ENCODE data around the gene TMEM200B. TPM values are rescaled to one million over a fixed set of nuclear protein-coding genes. Genes with fewer than 3 reads are reported as not detected.

TMEM200B gene
- total RNA-seq, 1 experiment from 2014 or later: 11.3 TPM

DNA sequence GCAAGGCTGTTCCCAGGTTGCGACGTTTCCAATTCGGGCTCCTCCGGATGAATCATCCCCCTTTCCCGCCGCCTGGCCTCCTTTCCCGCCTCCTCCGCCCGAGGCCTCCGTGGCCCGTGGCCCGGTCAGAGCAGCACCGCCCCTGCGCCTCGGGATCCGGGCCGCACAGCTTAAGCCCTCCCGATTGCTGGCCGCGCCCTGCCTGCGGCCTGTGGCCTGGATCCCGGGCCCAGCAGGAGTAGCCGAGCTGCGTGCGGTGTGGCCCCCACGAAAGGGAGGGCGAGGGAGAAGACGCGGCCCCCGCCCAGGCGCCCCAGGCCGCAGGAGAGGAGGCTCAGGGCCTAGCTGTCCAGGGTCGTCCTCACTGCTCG lies 1.0 kb downstream of the TMEM200B start:
- RAD21 ChIA-PET (ENCODE audit: low non-redundant PET in 1 of 2, low total read pairs in 2 of 2, uncharacterized antibody in 2 of 2, unreplicated experiment in 2 of 2): interaction anchor here in 1 of 2 experiments (0.6 to 1.4 kb wide), 2 partner anchors 70 to 241 kb away, joined by 3 read pairs; no protein-coding TSS in a partner anchor
- Histone ChIP-seq H3K27ac (ENCODE audit: low read depth, low read length) (peak overlapping the region; percentile 93), H3K4me3 (replicated peaks in 1 of 2; ENCODE audit: low read depth in 1 of 2, low read length in 2 of 2) (peak overlapping the region; percentile 79 to 96), H3K4me1 (ENCODE audit: control insufficient read depth in 1 of 2, insufficient read depth in 2 of 2, low read length in 2 of 2) (peaks cover 2 to 11% of the 10 kb centered on the region in 2 experiments; a peak in 2 of 4 replicates), H3K27me3 (ENCODE audit: insufficient read depth, low read length) (no peaks in the 10 kb centered on the region), H3K79me2 (ENCODE audit: insufficient read depth, low read length) (peaks cover 27% of the 10 kb centered on the region), H2AFZ (ENCODE audit: low read depth, low read length, poor library complexity, severe bottlenecking) (no peak overlapping the region), H4K20me1 (ENCODE audit: insufficient read depth) (no peaks in the 10 kb centered on the region), H3K36me3 (ENCODE audit: control insufficient read depth in 1 of 2, insufficient read depth in 2 of 2, low read length in 2 of 2) (no peaks in the 10 kb centered on the region), H3K9me3 (ENCODE audit: control insufficient read depth in 1 of 2, insufficient read depth in 1 of 2, low read depth in 1 of 2, low read length in 2 of 2) (no peaks in the 10 kb centered on the region), H3K9ac (ENCODE audit: low read length) (peak overlapping the region; percentile 97), H3K4me2 (ENCODE audit: low read length) (peak overlapping the region; percentile 99), H3K9me2 (ENCODE audit: insufficient read depth) (no peaks in the 10 kb centered on the region)
- BruUV-seq (replicated peaks): no TSS peak
- DNase-seq (ENCODE audit: low read depth, low spot score): no peak
- ATAC-seq: peak; percentile 10
- CTCF ChIA-PET: interaction anchor here (0.6 to 2.7 kb wide), 6 partner anchors 9 to 689 kb away, joined by 3 to 9 read pairs (median 4); partner anchors contain the start of gene SRSF4
- peak; percentile 99 for TF ChIP-seq ZFX (IDR thresholded peaks at IDR 0.05)
- TF ChIP-seq, protein P1, sequence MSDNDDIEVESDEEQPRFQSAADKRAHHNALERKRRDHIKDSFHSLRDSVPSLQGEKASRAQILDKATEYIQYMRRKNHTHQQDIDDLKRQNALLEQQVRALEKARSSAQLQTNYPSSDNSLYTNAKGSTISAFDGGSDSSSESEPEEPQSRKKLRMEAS (IDR thresholded peaks at IDR 0.05): no peak
- POLR2A ChIA-PET: interaction anchor here (0.6 to 1.1 kb wide), 4 partner anchors 11 to 241 kb away, joined by 3 to 5 read pairs (median 4); partner anchors contain the start of gene SRSF4
- intact Hi-C loops (cut with micrococcal nuclease): no loop called here

DNA sequence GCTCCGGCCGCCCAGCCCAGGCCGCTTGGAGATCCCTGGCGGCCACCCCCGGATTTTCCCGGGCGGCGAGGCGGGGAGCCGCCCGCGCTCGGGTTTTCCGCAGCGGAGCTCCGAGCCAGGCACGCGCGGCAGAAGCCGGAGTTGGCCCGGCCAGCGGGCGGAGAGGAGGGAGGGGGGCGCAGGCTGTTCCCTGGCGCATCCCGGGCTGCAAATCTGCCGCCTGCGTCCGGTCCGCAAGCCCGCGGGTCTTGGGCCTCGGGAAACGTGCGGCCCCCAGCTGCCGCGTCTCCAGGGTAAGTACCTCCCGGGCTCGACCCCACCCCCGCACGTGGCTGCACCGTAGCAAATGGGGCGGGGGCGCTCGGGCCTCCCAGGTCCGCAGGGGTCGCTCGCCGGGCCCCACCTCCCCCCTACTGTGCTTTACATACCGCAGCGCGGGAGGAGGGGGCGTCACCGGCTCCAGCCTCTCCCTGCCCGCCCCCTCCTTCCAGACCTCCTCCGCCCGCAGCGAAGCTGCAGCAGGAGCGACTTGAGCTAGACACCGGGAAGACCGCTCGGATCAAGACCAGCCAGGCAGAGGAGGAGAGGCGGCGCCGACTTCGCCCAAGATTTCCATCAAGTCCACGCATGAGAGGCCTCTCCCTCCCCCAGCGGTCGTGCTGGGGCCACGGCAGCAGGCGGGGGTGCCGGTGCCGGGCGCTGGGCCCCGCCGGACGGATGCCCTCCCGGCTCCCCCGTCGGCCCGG lies 1.6 kb downstream of the TMEM200B start:
- intact Hi-C loops (cut with micrococcal nuclease): loop anchor here (1.0 kb wide), 1 partner anchor 240 kb away; no protein-coding TSS in a partner anchor
- no peaks in the 10 kb centered on the region for H3K9me3 ChIP-seq (ENCODE audit: control insufficient read depth in 1 of 2, insufficient read depth in 1 of 2, low read depth in 1 of 2, low read length in 2 of 2)
- no peaks in the 10 kb centered on the region for H3K36me3 ChIP-seq (ENCODE audit: control insufficient read depth in 1 of 2, insufficient read depth in 2 of 2, low read length in 2 of 2)
- H3K27ac ChIP-seq (ENCODE audit: low read depth, low read length): peak overlapping the region; percentile 93
- TF ChIP-seq ELF1 (IDR thresholded peaks at IDR 0.05; ENCODE audit: borderline replicate concordance, low read depth) (no peak), SP1 (IDR thresholded peaks at IDR 0.05; ENCODE audit: low read depth) (no peak), EGR1 (IDR thresholded peaks at IDR 0.05; ENCODE audit: low read depth) (no peak), CEBPB (IDR thresholded peaks at IDR 0.05; ENCODE audit: low read depth) (no peak), FOSL1 (IDR thresholded peaks at IDR 0.05; ENCODE audit: low read depth) (no peak), POLR2AphosphoS5 (IDR thresholded peaks at IDR 0.05; ENCODE audit: low read depth, low read length) (peak; percentile 43)
- TF ChIP-seq, protein P1 (IDR thresholded peaks at IDR 0.05): no peak
- TF ChIP-seq, protein P2, sequence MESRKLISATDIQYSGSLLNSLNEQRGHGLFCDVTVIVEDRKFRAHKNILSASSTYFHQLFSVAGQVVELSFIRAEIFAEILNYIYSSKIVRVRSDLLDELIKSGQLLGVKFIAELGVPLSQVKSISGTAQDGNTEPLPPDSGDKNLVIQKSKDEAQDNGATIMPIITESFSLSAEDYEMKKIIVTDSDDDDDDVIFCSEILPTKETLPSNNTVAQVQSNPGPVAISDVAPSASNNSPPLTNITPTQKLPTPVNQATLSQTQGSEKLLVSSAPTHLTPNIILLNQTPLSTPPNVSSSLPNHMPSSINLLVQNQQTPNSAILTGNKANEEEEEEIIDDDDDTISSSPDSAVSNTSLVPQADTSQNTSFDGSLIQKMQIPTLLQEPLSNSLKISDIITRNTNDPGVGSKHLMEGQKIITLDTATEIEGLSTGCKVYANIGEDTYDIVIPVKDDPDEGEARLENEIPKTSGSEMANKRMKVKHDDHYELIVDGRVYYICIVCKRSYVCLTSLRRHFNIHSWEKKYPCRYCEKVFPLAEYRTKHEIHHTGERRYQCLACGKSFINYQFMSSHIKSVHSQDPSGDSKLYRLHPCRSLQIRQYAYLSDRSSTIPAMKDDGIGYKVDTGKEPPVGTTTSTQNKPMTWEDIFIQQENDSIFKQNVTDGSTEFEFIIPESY (IDR thresholded peaks at IDR 0.05; ENCODE audit: extremely low read depth, insufficient replicate concordance, low read length): no peak
- no TSS peak for BruUV-seq (replicated peaks)
- ATAC-seq (peak; percentile 17), DNase-seq (ENCODE audit: low read depth, low spot score) (no peak)
- H3K27me3 ChIP-seq (ENCODE audit: insufficient read depth, low read length): no peaks in the 10 kb centered on the region
- no peaks in the 10 kb centered on the region for H3K9me2 ChIP-seq (ENCODE audit: insufficient read depth)
- peak overlapping the region; percentile 79 to 96 for H3K4me3 ChIP-seq (replicated peaks in 1 of 2; ENCODE audit: low read depth in 1 of 2, low read length in 2 of 2)
- peak overlapping the region; percentile 99 for H3K4me2 ChIP-seq (ENCODE audit: low read length)
- H3K9ac ChIP-seq (ENCODE audit: low read length): peak overlapping the region; percentile 97
- CTCF ChIA-PET: interaction anchor here (0.6 to 2.7 kb wide), 10 partner anchors 9 to 689 kb away, joined by 3 to 9 read pairs (median 4); partner anchors contain the start of gene SRSF4
- H2AFZ ChIP-seq (ENCODE audit: low read depth, low read length, poor library complexity, severe bottlenecking): no peak overlapping the region
- peaks cover 27% of the 10 kb centered on the region for H3K79me2 ChIP-seq (ENCODE audit: insufficient read depth, low read length)
- H3K4me1 ChIP-seq (ENCODE audit: control insufficient read depth in 1 of 2, insufficient read depth in 2 of 2, low read length in 2 of 2): peaks cover 2 to 11% of the 10 kb centered on the region in 2 experiments; a peak in 2 of 4 replicates
- POLR2A ChIA-PET: interaction anchor here (0.7 to 1.1 kb wide), 3 partner anchors 10 to 240 kb away, joined by 3 to 5 read pairs (median 5); partner anchors contain the start of gene SRSF4
- RAD21 ChIA-PET (ENCODE audit: low non-redundant PET in 1 of 2, low total read pairs in 2 of 2, uncharacterized antibody in 2 of 2, unreplicated experiment in 2 of 2): interaction anchor here in 1 of 2 experiments (0.6 to 1.7 kb wide), 3 partner anchors 60 to 240 kb away, joined by 3 read pairs; partner anchors contain the start of gene SRSF4
- no peaks in the 10 kb centered on the region for H4K20me1 ChIP-seq (ENCODE audit: insufficient read depth)

All from HCT116 (cell line).